Activated CD4-positive, alpha-beta T cell treated with anti-CD3 and anti-CD28 coated beads, Interleukin-2, amount 50 U/mL, for 48 hours (primary cell): ENCODE results near the gene PRKAR1A.
"Not testable (repeated sequence)": the region's sequence is repeated elsewhere in the genome, so short reads cannot be mapped to it uniquely, and the experiment has no call there.

Source experiments
- DNase-seq, 2 experiments: peaks; one replicate each; pipeline ENCODE4 v3.0.0-alpha.2; 2020

Gene PRKAR1A

GRCh38 chr17:68512247-68512959, at the start of gene PRKAR1A:
TSS of gene PRKAR1A (plus strand) at chr17:68512430. CDS start at chr17:68515400, 2,970 bp downstream.
- DNase-seq = peak; percentile 86 to 91

- no peak for DNase-seq
Observed at GRCh38 chr17:68463211-68464019, 48.8 kb upstream of the PRKAR1A start.

- no peak for DNase-seq
Observed at GRCh38 chr17:68468334-68468733, 43.9 kb upstream of the PRKAR1A start.

GRCh38 chr17:68468788-68469187, 43.4 kb upstream of the PRKAR1A start:
- DNase-seq = no peak

GRCh38 chr17:68470961-68471360, 41.3 kb upstream of the PRKAR1A start:
- no peak for DNase-seq

- DNase-seq = no peak
Observed at GRCh38 chr17:68480885-68481284, 31.3 kb upstream of the PRKAR1A start.

- no peak for DNase-seq
Observed at GRCh38 chr17:68482576-68483041, 29.6 kb upstream of the PRKAR1A start.

GRCh38 chr17:68484458-68484857, 27.8 kb upstream of the PRKAR1A start:
- DNase-seq = no peak

- no peak for DNase-seq
Observed at GRCh38 chr17:68489919-68490318, 22.3 kb upstream of the PRKAR1A start.

- no peak for DNase-seq
Observed at GRCh38 chr17:68491381-68492231, 20.6 kb upstream of the PRKAR1A start.

GRCh38 chr17:68492394-68493054, 19.7 kb upstream of the PRKAR1A start:
- not testable (repeated sequence) for DNase-seq

GRCh38 chr17:68495081-68495480, 17.1 kb upstream of the PRKAR1A start:
- DNase-seq = no peak

GRCh38 chr17:68497885-68498319, 14.3 kb upstream of the PRKAR1A start:
- DNase-seq = no peak

- no peak for DNase-seq
Observed at GRCh38 chr17:68498479-68499326, 13.5 kb upstream of the PRKAR1A start.

GRCh38 chr17:68499587-68499986, 12.6 kb upstream of the PRKAR1A start:
- no peak for DNase-seq

- no peak for DNase-seq
Observed at GRCh38 chr17:68501074-68501473, 11.2 kb upstream of the PRKAR1A start.

- DNase-seq = no peak
Observed at GRCh38 chr17:68505951-68506350, 6.3 kb upstream of the PRKAR1A start.

- no peak for DNase-seq
Observed at GRCh38 chr17:68507576-68507975, 4.7 kb upstream of the PRKAR1A start.

- DNase-seq = no peak
Observed at GRCh38 chr17:68509141-68510057, 2.8 kb upstream of the PRKAR1A start.

- DNase-seq = no peak
Observed at GRCh38 chr17:68511254-68511670, 968 bp upstream of the PRKAR1A start.
